HG03521 (cell line): ENCODE results near the gene COL7A1.

ENCODE experiments used
- ATAC-seq: cut with Tn5 transposase; IDR thresholded peaks from one replicate; pipeline ENCODE4 v1.9.1; 2021; ENCODE audit warnings: mild to moderate bottlenecking, moderate library complexity; ENCODE audit not compliant: unreplicated experiment

Gene COL7A1

GRCh38 chr3:48592519-48593087, 2.5 kb downstream of the COL7A1 start:
- no peak for ATAC-seq

GRCh38 chr3:48591886-48592518, 3.1 kb downstream of the COL7A1 start:
- no peak for ATAC-seq

- ATAC-seq: no peak
These were observed 3.7 kb downstream of the COL7A1 start for GRCh38 chr3:48591436-48591835.

- ATAC-seq: no peak
These were observed 6.9 kb downstream of the COL7A1 start for GRCh38 chr3:48588230-48588629.

- ATAC-seq: no peak
These were observed 7.4 kb downstream of the COL7A1 start for GRCh38 chr3:48587686-48588085.

- ATAC-seq: no peak
These were observed 9.7 kb downstream of the COL7A1 start for GRCh38 chr3:48585411-48585810.

GRCh38 chr3:48584836-48585235, 10.3 kb downstream of the COL7A1 start:
- no peak for ATAC-seq

GRCh38 chr3:48581621-48582481, 13.3 kb downstream of the COL7A1 start:
- no peak for ATAC-seq

- ATAC-seq: no peak
These were observed 18.5 kb downstream of the COL7A1 start for GRCh38 chr3:48576647-48577046.

- ATAC-seq: no peak
These were observed 19.8 kb downstream of the COL7A1 start for GRCh38 chr3:48575366-48575765.

GRCh38 chr3:48573973-48574585, 21.1 kb downstream of the COL7A1 start:
- ATAC-seq: no peak

GRCh38 chr3:48572517-48572916, 22.6 kb downstream of the COL7A1 start:
- no peak for ATAC-seq

- no peak for ATAC-seq
These were observed 23.2 kb downstream of the COL7A1 start for GRCh38 chr3:48571938-48572337.

GRCh38 chr3:48569808-48570450, 25.2 kb downstream of the COL7A1 start:
- ATAC-seq: no peak

- no peak for ATAC-seq
These were observed 25.7 kb downstream of the COL7A1 start for GRCh38 chr3:48569400-48569799.

GRCh38 chr3:48568476-48568875, 26.7 kb downstream of the COL7A1 start:
- no peak for ATAC-seq

GRCh38 chr3:48567500-48567899, 27.6 kb downstream of the COL7A1 start:
- no peak for ATAC-seq

- ATAC-seq: no peak
These were observed 28.0 kb downstream of the COL7A1 start for GRCh38 chr3:48567090-48567489.

- no peak for ATAC-seq
These were observed 28.7 kb downstream of the COL7A1 start for GRCh38 chr3:48566401-48566760.

- ATAC-seq: no peak
These were observed 29.3 kb downstream of the COL7A1 start for GRCh38 chr3:48565591-48566400.
